GM18508 (cell line): ENCODE data around the gene CEP41.
"Not testable (repeated sequence)": the region's sequence is repeated elsewhere in the genome, so short reads cannot be mapped to it uniquely, and the experiment has no call there.

Experiments used
- ATAC-seq: cut with Tn5 transposase; IDR thresholded peaks from one replicate; pipeline ENCODE4 v1.9.1; 2021; ENCODE audit warnings: moderate number of reproducible peaks; ENCODE audit not compliant: insufficient read depth, unreplicated experiment

CEP41 gene

DNA sequence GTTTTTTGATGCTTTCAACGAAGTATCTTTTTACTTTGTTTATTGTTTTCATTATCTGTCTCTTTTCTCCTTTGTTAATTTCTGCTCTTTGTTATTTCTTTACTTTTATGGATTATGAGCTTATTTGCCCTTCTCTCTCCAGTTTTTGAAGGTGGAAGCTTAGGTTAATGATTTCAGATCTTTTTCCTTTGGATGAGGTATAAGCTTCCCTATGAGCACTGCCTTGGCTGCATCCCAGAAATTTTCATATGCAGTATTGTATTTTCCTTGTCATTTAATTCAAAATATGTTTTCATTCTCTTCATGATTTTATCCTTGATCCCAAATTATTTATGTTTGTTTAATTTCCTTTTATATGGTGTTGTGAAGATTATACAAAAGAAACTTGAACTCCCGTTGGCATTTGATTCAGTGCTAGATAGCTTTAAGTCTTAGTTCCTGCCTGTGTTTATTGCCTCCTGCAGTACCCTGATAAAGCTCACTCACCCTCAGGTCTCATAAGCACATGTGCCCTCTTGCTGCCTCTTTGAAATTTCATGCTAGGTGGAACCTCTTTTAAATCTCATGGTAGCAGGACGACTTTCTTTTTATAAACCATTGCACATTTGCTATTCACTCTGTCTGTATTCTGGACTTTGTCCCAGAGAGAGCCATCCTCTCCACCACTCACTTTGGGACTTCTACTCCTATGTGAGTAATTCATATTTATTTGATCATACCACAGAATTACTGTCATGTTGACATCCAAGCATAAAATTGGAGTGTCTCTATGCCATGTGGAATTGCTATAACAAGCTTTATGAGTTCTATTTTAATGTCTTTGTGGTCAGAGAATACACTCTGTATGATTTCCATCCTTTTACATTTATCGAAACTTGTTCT lies 23.0 kb upstream of the CEP41 start:
- no peak for ATAC-seq

DNA sequence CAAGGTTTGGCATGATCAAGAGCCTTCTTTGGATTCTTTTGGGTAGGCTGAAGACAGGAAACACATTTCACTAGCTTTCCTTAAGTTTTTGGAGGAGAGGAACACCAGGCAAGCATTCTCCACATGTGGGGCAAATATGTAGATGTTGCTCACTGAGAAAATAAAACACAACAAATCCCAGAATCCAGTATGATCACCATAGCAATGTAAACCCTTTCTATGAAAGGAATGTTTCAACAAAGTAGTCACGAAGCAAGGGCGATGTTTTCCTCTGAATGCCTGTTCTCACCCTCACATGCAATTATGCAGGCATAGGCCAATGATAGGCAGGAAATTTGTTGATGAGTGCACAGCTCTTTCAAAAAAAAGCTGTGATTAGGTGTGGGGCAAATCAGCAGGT lies 20.5 kb upstream of the CEP41 start:
- ATAC-seq: no peak

DNA sequence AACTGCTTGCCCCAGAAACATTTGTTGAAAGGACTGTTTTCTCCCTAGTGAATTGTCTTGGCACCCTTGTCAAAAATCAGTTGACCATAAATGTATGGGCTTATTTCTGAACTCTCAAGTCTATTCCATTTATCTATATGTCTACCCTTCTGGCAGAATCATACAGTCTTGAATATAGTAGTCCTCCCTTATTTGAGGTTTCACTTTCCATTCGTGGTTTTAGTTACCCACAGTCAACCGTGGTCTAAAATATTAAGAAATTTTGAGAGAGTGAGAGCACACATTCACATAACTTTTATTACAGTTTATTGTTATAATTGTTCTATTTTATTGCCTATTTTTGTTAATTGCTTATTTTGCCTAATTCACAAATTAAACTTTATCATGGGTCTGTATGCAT lies 17.4 kb upstream of the CEP41 start:
- no peak for ATAC-seq

DNA sequence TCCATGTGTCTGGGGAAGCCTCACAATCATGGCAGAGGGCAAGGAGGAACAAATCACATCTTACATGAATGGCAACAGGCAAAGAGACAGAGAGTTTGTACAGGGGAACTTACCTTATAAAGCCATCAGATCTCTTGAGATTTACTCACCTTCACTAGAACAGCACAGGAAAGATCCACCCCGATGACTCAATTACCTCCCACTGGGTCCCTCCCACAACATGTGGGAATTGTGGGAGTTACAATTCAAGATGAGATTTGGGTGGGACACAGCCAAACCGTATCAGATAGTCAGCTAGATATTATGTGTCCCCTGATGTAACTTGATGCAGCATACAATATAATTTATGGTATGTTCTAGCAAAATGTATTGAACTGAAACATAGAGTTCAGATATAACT lies 14.1 kb upstream of the CEP41 start:
- no peak for ATAC-seq

DNA sequence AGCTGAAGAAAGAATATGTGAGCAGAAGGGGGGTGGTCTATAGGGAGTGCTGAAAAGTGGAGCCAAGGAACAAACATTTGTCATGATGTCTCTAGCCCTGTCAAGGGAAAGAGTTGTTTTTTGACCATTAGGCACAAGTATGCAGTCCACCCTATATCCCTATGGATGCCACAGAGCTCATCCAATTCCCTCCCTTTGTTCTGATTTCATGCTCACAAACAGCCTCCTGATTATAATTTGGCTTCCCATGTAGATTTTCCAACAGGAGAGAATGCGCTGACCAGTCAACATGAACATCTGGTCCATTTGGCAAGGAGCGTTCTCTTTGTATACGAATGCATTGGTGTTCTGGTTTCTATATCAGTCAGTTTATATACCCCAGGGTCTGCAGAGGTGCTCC lies 12.1 kb upstream of the CEP41 start:
- no peak for ATAC-seq

DNA sequence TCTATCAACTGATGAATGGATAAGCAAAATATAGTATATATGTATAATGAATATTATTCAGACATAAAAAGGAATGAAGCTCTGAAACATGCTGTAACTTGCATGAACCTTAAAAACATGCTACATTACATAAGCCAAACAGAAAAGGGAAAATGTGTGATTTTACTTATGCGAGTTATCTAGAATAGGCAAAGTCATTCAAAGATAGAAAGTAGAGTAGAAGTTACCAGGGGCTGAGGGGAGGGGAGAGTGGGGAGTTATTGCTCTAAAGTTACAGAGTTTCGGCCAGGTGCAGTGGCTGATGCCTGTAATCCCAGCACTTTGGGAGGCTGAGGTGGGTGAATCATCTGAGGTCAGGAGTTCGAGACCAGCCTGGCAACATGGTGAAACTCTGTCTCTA lies 10.5 kb upstream of the CEP41 start:
- not testable (repeated sequence) for ATAC-seq

DNA sequence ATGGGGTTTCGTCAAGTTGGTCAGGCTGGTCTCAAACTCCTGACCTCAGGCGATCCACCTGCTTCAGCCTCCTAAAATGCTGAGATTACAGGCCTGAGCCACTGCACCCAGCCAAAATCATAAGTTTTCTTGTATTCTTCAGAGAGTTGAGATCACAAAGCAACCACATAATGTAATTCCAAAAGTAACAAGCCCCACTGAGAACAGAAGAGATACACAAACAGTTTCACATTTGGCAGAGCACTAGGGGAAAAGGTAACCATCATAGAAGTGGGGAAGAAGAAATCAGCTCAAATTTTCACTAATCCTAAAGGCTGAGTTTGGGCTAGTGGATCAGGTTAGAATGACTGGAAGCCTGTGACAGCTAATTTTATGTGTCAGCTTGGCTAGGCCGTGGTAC lies 5.4 kb upstream of the CEP41 start:
- no peak for ATAC-seq

DNA sequence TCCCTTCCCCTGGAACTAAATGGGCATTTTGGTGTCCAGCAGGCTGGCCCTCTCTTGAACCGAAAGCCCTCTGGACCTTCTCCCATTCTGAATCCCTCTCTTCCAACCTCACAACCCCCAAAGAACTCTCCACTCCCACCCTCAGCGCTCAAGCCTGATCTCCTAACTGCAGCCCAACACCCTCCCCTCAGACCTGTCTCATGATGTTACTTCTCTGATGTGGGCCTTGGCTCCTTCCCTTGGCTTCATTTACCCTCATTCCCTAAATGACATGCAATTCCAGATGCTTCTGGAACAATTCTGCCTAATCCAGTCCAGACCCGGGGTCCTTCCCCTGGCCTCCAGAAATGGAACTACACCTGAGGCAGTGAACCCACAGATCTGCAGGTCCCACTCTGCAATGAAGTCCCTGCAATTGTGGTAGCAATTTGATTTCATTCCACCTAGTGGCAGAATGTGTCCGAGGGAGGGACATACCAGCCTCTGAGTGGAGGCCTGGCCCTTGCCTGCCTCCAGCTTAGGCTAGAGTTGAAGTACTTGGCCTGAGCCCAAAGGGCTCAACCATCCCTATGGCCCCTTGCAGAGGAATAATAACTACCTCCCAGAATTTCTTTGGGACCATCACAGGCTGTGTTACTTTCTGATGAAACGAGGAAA lies 4.1 kb upstream of the CEP41 start:
- no peak for ATAC-seq

DNA sequence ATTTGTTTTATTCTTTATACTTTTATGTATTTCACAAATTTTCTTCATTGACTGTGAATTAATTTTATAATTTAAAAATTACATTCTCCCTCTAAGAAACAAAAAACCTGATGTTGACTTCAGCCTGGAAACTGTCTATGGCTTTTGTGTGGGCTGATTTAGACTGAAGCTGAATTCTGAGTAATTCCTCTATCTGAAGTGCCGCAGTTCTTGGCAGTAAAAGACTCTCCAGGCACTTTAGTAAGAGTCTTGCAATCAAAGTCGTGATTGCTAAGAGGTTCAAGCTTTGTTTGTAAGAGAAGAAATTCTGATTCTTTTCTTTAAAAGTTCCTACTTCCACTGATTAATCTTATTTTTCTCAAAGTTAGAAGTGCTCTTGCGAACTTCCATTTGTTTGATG lies 3.4 kb upstream of the CEP41 start:
- ATAC-seq: no peak

DNA sequence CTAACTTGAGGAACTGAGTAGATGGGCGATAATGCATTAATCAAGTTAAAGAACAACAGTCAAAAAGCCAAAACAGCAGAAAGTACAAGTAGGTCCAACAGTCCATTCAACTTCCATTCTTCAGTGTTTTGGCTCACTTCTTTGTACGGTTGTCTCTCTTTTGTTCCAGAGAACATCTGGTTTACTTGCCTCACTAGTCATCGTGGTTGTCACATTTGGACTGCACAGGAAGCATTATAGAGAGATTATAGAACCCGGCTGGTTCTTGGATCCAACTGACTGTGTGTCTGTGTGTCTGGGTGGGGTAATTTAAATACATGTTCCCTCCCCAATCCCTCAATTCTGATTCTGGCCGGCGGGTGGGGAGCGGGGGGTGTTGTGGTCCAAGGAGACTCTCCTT lies 1.8 kb upstream of the CEP41 start:
- no peak for ATAC-seq

DNA sequence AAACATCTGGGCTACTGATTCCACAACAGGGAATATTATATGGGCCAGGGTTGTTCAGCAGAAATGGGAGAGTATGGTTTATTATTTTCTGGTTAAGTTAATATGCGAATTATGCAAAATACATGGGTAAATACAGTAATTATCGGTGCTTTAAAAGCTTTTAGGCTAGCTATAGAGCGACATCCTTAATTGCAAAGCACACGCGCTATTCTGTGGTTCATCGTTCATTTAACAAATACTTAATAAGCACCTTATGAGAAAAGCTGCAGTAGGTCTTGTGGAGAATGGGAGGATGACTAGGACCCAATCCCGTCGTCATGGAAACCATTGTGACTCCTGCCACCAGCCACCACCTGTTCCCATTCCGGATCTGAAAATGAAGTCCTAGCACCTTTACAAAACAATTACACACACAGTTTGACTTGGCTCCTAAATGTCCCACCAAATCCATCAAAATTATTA lies 623 bp upstream of the CEP41 start:
- no peak for ATAC-seq

DNA sequence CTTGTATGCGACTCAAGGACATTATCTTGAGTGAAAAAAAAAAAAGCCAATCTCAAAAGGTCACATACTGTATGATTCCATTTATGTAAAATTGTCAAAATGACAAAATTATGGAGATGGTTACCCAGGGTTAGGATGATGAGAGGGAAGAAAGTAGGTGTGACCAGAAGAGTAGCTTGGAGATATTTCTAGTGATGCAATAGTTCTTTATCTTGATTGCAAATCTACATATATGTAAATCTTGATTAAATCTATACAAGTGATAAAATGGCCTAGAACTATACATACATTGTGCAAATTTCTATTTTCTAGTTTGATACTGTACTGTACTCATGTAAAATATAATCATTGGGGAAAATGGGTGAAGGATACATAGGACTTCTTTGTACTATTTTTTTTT lies 4.6 kb downstream of the CEP41 start:
- ATAC-seq: no peak

DNA sequence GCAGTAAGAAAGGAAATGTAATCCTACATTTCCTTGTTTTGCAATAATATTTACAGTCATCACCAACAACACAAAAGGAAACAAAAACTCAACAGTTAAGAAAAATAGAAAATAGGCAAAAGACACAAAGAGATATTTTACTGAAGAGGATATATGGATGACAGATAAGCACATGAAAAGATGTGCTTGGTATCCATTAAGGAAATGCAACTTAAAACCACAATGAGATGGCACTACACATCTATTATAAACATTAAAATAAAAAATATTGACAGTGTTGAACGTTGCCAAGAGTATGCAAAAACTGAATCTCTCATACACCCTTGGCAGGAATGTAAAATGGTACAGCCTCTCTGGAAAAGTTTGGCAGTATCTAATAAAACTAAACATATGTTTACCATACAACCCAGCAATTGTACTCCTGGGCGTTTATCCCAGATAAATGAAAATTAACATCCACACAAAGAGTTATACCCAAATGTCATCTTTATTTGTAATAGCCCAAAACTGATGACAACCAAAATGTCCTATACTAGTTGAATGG lies 5.4 kb downstream of the CEP41 start:
- ATAC-seq: no peak

DNA sequence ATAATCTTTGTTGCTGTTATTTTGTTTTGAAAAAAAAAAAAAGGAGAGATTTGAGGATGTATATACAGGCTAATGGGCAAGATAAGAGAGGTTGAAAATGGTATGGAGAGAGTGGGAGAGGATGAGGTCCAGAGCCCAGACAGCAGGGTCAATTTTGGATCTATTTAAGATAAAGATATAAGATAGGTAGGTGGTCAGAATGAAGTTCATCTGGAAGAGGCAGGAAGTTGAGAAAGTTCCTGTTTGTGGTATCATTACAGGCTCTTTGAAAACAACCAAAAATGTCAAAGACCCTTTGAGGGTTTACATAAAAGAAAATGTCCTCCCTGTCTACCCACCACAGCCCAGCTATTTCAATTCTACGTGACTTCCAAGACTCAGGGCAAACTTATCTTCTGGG lies 7.5 kb downstream of the CEP41 start:
- no peak for ATAC-seq

DNA sequence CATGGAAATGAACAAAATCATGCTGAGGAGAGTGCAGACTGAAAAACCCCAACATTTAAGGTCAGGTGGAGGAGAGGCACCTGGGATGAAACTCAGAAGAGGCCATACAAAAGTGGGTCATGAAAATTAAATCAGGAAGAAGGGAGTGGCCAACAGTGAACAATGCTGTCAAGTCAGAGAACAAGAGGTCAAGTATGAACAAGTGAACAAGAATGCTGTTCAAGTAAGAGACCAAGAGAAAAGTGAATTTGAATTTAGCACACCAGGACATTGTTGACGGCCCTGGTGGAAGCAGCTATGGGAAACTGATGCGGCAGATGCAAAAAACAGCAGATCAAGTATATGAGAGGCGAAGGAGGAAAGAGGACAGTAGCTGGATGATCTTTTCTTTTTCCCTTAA lies 7.9 kb downstream of the CEP41 start:
- ATAC-seq: no peak

DNA sequence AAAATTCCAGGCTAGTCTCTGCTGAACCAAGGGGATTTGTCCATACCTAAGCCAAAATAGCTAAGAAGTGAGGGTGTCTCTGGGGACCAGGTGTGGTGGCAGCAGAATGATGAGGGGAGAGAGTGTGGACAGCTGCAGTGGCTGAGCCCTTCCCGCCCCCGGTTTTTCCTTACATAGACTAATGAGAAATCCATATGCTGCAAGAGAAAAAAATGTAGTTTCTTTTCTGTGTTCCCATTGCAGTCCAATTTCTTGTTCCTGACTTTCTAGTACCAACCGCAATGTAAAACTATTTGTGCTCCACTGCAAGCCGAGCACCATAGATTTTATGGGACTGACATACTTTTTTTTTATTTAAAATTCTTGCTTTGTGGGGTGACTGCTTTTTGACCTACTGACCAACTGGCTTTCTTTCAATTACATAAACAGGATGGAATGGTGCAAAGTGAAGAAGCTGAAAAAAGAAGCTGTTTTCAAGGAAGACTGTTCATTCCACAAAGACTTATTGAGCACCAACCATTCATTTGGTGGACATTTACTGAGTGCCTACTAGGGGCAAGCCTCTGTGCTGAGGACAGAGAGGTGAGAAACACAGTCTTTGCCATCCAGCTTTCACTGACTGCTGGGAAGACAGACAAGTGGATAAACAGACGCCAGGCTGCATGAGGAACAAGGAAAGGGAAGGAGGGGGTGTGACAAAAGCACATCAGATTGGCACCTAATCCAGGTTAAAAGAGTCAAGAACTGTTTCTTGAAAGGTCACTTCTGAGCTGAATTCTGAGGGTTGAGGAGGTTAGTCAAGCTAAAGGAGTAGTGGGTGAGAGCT lies 9.8 kb downstream of the CEP41 start:
- ATAC-seq: no peak

DNA sequence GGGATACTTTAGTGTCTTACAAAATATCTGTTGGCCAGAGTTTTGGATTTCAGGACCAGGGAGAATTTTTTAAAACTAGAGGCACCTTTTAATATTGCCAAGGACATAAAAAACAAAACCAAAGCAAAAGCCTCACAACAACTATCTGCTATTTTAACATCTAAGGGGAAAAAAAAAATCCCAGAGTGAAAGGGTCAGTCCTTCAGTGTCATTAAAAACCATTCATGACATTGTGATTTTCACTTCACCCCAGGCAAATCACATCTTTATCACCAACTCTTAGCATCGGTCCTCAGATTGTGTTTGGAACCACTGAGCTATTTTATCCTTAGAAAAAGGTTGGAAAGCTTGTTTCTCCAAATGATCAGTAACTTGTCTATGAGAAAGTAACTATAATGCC lies 10.7 kb downstream of the CEP41 start:
- ATAC-seq: no peak

DNA sequence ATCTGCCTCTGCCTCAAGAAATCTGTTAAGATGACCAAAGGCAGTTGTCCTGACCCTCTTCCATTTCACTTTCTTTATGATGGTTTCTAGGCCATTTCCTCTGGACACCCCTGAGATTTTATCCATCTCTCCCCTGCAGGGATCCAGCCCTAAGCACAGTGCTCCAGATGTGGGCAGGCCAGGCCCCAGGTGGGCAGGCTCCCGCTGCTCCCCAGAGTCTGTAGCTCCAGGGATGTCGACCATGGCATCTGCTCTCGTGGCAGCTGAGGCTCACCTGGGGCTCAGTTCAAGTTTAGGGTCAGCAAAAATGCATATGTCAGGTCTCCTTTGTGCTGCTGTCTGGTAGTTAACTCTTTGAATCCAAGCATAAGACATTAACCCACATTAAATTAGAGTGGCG lies 11.8 kb downstream of the CEP41 start:
- ATAC-seq: no peak

DNA sequence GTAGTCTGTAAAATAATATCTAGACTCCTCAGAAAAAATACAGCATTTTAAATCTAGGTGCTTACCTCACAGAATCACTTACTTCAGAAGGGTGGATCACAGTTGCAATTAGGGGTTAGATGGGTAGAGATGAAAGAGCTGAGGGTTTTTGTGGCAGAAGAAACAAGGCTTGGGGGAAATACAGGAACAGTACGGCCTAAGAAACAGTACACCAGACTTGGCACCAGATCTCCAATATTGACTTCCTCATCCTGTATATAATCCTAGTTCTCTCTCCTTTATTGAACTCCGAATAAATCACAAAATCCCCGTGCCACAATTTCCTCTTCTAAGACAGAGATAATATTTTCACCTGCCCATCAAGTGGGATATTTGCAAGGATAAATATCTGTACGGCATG lies 14.3 kb downstream of the CEP41 start:
- no peak for ATAC-seq

DNA sequence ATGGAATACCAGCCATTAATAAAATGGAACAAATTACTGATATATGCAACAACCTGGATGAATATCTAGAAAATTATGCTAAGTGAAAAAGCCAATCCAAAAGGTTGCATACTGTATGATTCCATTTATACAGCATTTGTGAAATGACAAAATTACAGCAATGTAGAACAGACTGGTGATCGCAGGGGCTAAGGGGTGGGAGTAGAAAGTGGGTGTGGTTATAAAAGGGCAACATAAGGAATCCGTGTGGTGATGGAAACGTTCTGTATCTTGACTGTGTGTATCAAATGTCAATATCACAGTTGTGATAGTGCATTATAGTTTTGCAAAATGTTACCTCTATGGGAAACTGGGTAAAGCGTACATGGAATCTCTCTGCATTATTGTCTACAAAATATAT lies 15.0 kb downstream of the CEP41 start:
- no peak for ATAC-seq
